OCI-LY3 (cell line): ENCODE measurements around the gene NID1.

Experiments
- CTCF ChIP-seq: fragments of 200-600, 300-600 bp; sonication (generic); IDR thresholded peaks from 2 replicates; pipeline ENCODE4 v1.5.1; 2014; ENCODE audit warnings: antibody characterized with exemption, low read length, low read depth
- EZH2phosphoT487 ChIP-seq: fragments of 200-600 bp; shearing (Covaris generic); IDR thresholded peaks from 2 replicates; pipeline ENCODE4 v1.6.1; 2018; ENCODE audit warnings: antibody characterized with exemption, mixed run types, low read depth

- no peak for TF ChIP-seq CTCF
- TF ChIP-seq EZH2phosphoT487: no peak
Measured at GRCh38 chr1:235929216-235929615, 135.7 kb downstream of the NID1 start.
